ENCODE data around the gene IFNL1. TPM values are rescaled to one million over a fixed set of nuclear protein-coding genes. Genes with fewer than 3 reads are reported as not detected.

Gene IFNL1
- total and polyA plus RNA-seq, 11 donors = not detected

GRCh38 chr19:39248806-39249205, 47.4 kb upstream of the IFNL1 start, which contains the start of gene IFNL4:
Gene IFNL4, minus strand, starts transcription at chr19:39248856.
- WGBS, 4 donors = 48 to 66% (median 59%) methylated on average over 13 of the region's 13 CpGs
- Histone ChIP-seq H3K27ac (no peak within 1 kb of the TSS), H3K27me3 (peaks cover 19 to 63% (median 38%) of the 10 kb centered on the region in 9 donors), H3K36me3 (no peaks in the 10 kb centered on the region), H3K4me3 (peak within 1 kb of the TSS in 1 of 12 donors; percentile 18), H3K4me1 (peaks cover 0 to 14% (median 1%) of the 10 kb centered on the region in 12 donors), H3K9me3 (no peaks in the 10 kb centered on the region)
- ATAC-seq (no peak), DNase-seq (no peak)
- intact Hi-C loops (cut with DNase I) = no loop called here
- TF ChIP-seq CTCF (IDR thresholded peaks at IDR 0.05) (no peak), POLR2A (IDR thresholded peaks at IDR 0.05) (no peak)

GRCh38 chr19:39251081-39251480, 45.1 kb upstream of the IFNL1 start:
- WGBS, 4 donors = 63 to 70% (median 65%) methylated on average over 5 of the region's 5 CpGs
- H3K27me3 ChIP-seq = peaks cover 17 to 76% (median 45%) of the 10 kb centered on the region in 9 donors
- no peaks in the 10 kb centered on the region for H3K36me3 ChIP-seq
- intact Hi-C loops (cut with DNase I) = no loop called here
- no peak overlapping the region for H3K4me3 ChIP-seq
- ATAC-seq (no peak), DNase-seq (no peak)
- H3K27ac ChIP-seq = no peak overlapping the region
- H3K9me3 ChIP-seq = no peaks in the 10 kb centered on the region
- peaks cover 0 to 14% (median 1%) of the 10 kb centered on the region in 12 donors for H3K4me1 ChIP-seq
- TF ChIP-seq CTCF (IDR thresholded peaks at IDR 0.05) = no peak
- TF ChIP-seq POLR2A (IDR thresholded peaks at IDR 0.05) = no peak

GRCh38 chr19:39251846-39252245, 44.4 kb upstream of the IFNL1 start:
- peaks cover 0 to 4% (median 0%) of the 10 kb centered on the region in 12 donors for H3K9me3 ChIP-seq
- H3K4me1 ChIP-seq = peaks cover 0 to 14% (median 1%) of the 10 kb centered on the region in 12 donors
- H3K27me3 ChIP-seq = peaks cover 17 to 81% (median 47%) of the 10 kb centered on the region in 9 donors
- no peak for DNase-seq
- H3K27ac ChIP-seq = no peak overlapping the region
- 46 to 61% (median 58%) methylated on average over 3 of the region's 3 CpGs for WGBS, 4 donors
- no peak for TF ChIP-seq POLR2A (IDR thresholded peaks at IDR 0.05)
- no peak for TF ChIP-seq CTCF (IDR thresholded peaks at IDR 0.05)
- no peak for ATAC-seq
- H3K36me3 ChIP-seq = no peaks in the 10 kb centered on the region
- intact Hi-C loops (cut with DNase I) = no loop called here
- H3K4me3 ChIP-seq = no peak overlapping the region

- H3K27ac ChIP-seq = no peak overlapping the region
- no peak overlapping the region for H3K4me3 ChIP-seq
- DNase-seq = no peak
- H3K4me1 ChIP-seq = peaks cover 0 to 8% (median 1%) of the 10 kb centered on the region in 12 donors
- intact Hi-C loops (cut with DNase I) = no loop called here
- H3K27me3 ChIP-seq = peaks cover 17 to 81% (median 41%) of the 10 kb centered on the region in 9 donors
- 31 to 39% (median 33%) methylated on average over 3 of the region's 3 CpGs for WGBS, 4 donors
- H3K36me3 ChIP-seq = no peaks in the 10 kb centered on the region
- TF ChIP-seq POLR2A (IDR thresholded peaks at IDR 0.05) (no peak), CTCF (IDR thresholded peaks at IDR 0.05) (no peak)
- H3K9me3 ChIP-seq = peaks cover 0 to 8% (median 0%) of the 10 kb centered on the region in 12 donors
- ATAC-seq = no peak
Observed at GRCh38 chr19:39252458-39252857, 43.7 kb upstream of the IFNL1 start.

Data from heart left ventricle (tissue), 16 donors.